ENCODE data around the gene CGREF1. TPM values are rescaled to one million over a fixed set of nuclear protein-coding genes. Genes with fewer than 3 reads are reported as not detected.
A peak's percentile ranks its signal among the peaks of the same experiment; 100 is the strongest.

The CGREF1 gene
- total RNA-seq, 4 donors from 2014 or later, result 0.50 to 1.4 (median 0.92) TPM; not detected in 1

DNA sequence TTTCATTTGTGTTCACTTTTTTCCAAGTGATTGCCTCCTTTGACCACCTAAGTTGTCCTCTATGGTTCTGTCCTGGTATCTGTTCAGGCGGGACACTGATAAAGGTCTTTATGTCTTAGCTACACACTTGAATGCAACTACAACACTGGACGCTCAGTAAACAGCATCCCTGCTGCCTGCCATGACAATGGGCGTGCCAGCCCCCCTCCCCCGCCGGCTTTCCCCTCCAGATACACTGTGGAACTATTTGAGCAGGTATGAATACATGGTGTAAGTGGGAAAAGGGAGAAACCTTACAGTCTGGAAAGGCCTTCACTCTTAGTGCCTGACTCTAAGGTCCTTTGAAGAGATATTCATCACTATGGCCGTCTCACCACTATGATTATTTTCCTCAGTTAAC lies 61.7 kb downstream of the CGREF1 start:
- no peak for DNase-seq (ENCODE audit: extremely low spot score)
- Histone ChIP-seq H3K4me3 (no peak overlapping the region), H3K9me3 (no peaks in the 10 kb centered on the region), H3K36me3 (peaks cover 17 to 75% (median 71%) of the 10 kb centered on the region in 4 donors), H3K27ac (replicated peaks in 1 of 4) (no peak overlapping the region), H3K4me1 (peaks cover 4 to 35% (median 12%) of the 10 kb centered on the region in 4 donors), H3K27me3 (no peaks in the 10 kb centered on the region)
- no peak for TF ChIP-seq POLR2A (IDR thresholded peaks at IDR 0.05; ENCODE audit: low read depth)
- TF ChIP-seq EP300 (IDR thresholded peaks at IDR 0.05), result no peak
- TF ChIP-seq, protein P1, sequence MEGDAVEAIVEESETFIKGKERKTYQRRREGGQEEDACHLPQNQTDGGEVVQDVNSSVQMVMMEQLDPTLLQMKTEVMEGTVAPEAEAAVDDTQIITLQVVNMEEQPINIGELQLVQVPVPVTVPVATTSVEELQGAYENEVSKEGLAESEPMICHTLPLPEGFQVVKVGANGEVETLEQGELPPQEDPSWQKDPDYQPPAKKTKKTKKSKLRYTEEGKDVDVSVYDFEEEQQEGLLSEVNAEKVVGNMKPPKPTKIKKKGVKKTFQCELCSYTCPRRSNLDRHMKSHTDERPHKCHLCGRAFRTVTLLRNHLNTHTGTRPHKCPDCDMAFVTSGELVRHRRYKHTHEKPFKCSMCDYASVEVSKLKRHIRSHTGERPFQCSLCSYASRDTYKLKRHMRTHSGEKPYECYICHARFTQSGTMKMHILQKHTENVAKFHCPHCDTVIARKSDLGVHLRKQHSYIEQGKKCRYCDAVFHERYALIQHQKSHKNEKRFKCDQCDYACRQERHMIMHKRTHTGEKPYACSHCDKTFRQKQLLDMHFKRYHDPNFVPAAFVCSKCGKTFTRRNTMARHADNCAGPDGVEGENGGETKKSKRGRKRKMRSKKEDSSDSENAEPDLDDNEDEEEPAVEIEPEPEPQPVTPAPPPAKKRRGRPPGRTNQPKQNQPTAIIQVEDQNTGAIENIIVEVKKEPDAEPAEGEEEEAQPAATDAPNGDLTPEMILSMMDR (IDR thresholded peaks at IDR 0.05), result no peak
- TF ChIP-seq POLR2AphosphoS5 (IDR thresholded peaks at IDR 0.05), result no peak
- 89% methylated on average over 6 of the region's 6 CpGs for WGBS
- intact Hi-C loops (cut with DNase I), result no loop called here

DNA sequence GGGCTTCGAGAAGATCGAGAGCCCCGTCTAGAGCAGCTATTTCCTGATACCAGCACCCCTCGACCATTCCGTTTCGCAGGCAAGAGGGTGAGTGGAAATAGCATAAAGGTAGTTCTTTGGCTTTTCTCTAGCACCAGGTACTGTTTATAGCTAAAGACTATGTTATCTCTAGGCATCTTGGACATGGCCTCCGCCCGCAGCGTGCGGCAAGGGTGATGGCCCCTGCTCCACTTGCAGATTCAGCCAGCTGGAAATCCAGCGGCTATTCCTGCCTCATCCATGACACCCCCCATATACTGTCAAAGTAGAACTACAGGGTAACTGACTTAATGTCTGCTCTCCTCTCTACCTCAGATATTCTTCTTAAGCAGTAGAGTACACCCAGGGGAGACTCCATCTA lies 64.2 kb downstream of the CGREF1 start:
- no peak overlapping the region for H3K27ac ChIP-seq (replicated peaks in 1 of 4)
- peaks cover 17 to 66% (median 61%) of the 10 kb centered on the region in 4 donors for H3K36me3 ChIP-seq
- WGBS, result 95% methylated on average over 11 of the region's 11 CpGs
- H3K4me1 ChIP-seq, result peaks cover 9 to 42% (median 19%) of the 10 kb centered on the region in 4 donors
- no peaks in the 10 kb centered on the region for H3K9me3 ChIP-seq
- H3K4me3 ChIP-seq, result no peak overlapping the region
- DNase-seq (ENCODE audit: extremely low spot score), result no peak
- intact Hi-C loops (cut with DNase I), result no loop called here
- TF ChIP-seq EP300 (IDR thresholded peaks at IDR 0.05) (no peak), POLR2A (IDR thresholded peaks at IDR 0.05; ENCODE audit: low read depth) (no peak), POLR2AphosphoS5 (IDR thresholded peaks at IDR 0.05) (no peak)
- TF ChIP-seq, protein P1 (IDR thresholded peaks at IDR 0.05), result no peak
- no peaks in the 10 kb centered on the region for H3K27me3 ChIP-seq

DNA sequence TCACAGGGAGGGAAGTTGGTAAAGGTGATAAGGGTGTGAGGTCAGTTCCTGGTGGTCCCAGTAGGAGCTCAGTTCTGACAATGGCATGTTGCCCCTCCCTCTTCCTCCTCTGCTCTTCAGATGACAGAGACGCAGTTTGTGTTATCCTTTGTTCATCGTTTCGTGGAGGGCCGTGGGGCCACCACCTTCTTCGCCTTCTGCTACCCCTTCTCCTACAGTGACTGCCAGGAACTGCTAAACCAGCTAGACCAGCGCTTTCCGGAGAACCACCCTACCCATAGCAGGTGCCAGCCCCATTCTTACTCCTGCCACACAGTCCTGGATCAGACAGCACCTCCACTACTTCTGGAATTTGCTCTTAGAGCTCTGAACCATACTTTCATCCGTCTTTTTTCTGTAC lies 65.2 kb downstream of the CGREF1 start:
- H3K4me3 ChIP-seq, result no peak overlapping the region
- no peaks in the 10 kb centered on the region for H3K9me3 ChIP-seq
- TF ChIP-seq, protein P1 (IDR thresholded peaks at IDR 0.05), result no peak
- TF ChIP-seq POLR2A (IDR thresholded peaks at IDR 0.05; ENCODE audit: low read depth) (no peak), POLR2AphosphoS5 (IDR thresholded peaks at IDR 0.05) (no peak), EP300 (IDR thresholded peaks at IDR 0.05) (no peak)
- 88% methylated on average over 8 of the region's 8 CpGs for WGBS
- no peak for DNase-seq (ENCODE audit: extremely low spot score)
- intact Hi-C loops (cut with DNase I), result no loop called here
- no peaks in the 10 kb centered on the region for H3K27me3 ChIP-seq
- H3K4me1 ChIP-seq, result peaks cover 14 to 43% (median 23%) of the 10 kb centered on the region in 4 donors
- no peak overlapping the region for H3K27ac ChIP-seq (replicated peaks in 1 of 4)
- H3K36me3 ChIP-seq, result peaks cover 17 to 57% (median 53%) of the 10 kb centered on the region in 4 donors

DNA sequence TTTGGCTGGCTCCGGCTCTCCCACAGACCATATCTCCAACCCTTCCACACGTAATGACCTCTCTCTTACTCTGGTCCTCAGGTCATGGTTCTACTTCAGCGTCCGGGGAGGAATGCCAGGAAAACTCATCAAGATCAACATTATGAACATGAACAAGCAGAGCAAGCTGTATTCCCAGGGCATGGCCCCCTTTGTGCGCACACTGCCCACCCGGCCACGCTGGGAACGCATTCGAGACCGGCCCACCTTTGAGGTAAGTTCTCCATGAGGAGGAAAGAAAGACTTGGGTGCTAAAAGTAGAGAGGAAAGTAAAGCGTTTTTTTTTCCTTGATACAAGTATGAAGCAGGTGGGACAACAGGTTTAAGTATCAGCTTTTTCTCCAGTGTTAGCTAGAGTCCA lies 65.6 kb downstream of the CGREF1 start:
- intact Hi-C loops (cut with DNase I), result no loop called here
- Histone ChIP-seq H3K36me3 (peaks cover 17 to 52% (median 50%) of the 10 kb centered on the region in 4 donors), H3K27ac (replicated peaks in 1 of 4) (peak overlapping the region in 2 of 4 donors; percentile 94 to 96)

More for the DNA sequence above, 65.6 kb downstream of the CGREF1 start:
- TF ChIP-seq POLR2AphosphoS5 (IDR thresholded peaks at IDR 0.05), result no peak
- TF ChIP-seq, protein P1 (IDR thresholded peaks at IDR 0.05), result no peak
- TF ChIP-seq POLR2A (IDR thresholded peaks at IDR 0.05; ENCODE audit: low read depth), result no peak
- no peak for TF ChIP-seq EP300 (IDR thresholded peaks at IDR 0.05)
- 93% methylated on average over 11 of the region's 11 CpGs for WGBS
- no peak overlapping the region for H3K4me3 ChIP-seq
- peaks cover 14 to 43% (median 23%) of the 10 kb centered on the region in 4 donors for H3K4me1 ChIP-seq
- no peaks in the 10 kb centered on the region for H3K27me3 ChIP-seq
- no peak for DNase-seq (ENCODE audit: extremely low spot score)
- no peaks in the 10 kb centered on the region for H3K9me3 ChIP-seq
